AG04449 (cell line): Measurements from ENCODE around the gene LY6G5C.

Experiments used
- CTCF ChIA-PET: fragments of 350-600 bp; formaldehyde crosslinking; extraction: SDS; loops from one replicate; lab custom pipeline; 2021; ENCODE audit warnings: antibody characterized with exemption; lab: Yijun Ruan, JAX
- POLR2A ChIA-PET: fragments of 400-600, 350-600 bp; formaldehyde crosslinking; extraction: SDS; loops from one replicate; lab custom pipeline; 2020; ENCODE audit warnings: antibody characterized with exemption, inconsistent platforms; lab: Yijun Ruan, JAX
- DNase-seq: peaks from one replicate; pipeline ENCODE4 v3.0.0-alpha.2; 2010; ENCODE audit warnings: low read depth, low spot score
- H3K4me3 ChIP-seq: 2 replicates; pipeline ENCODE4 v1.5.1; 2011; ENCODE audit warnings: low read depth, mild to moderate bottlenecking, control low read depth, low read length
- TF ChIP-seq, protein P1 (sequence below): IDR thresholded peaks from one replicate; pipeline ENCODE4 v1.5.1; 2011; ENCODE audit warnings: mild to moderate bottlenecking, moderate library complexity, low read length, control low read depth, inconsistent platforms; ENCODE audit not compliant: insufficient read depth; ENCODE audit errors: missing control alignments

The LY6G5C gene

DNA sequence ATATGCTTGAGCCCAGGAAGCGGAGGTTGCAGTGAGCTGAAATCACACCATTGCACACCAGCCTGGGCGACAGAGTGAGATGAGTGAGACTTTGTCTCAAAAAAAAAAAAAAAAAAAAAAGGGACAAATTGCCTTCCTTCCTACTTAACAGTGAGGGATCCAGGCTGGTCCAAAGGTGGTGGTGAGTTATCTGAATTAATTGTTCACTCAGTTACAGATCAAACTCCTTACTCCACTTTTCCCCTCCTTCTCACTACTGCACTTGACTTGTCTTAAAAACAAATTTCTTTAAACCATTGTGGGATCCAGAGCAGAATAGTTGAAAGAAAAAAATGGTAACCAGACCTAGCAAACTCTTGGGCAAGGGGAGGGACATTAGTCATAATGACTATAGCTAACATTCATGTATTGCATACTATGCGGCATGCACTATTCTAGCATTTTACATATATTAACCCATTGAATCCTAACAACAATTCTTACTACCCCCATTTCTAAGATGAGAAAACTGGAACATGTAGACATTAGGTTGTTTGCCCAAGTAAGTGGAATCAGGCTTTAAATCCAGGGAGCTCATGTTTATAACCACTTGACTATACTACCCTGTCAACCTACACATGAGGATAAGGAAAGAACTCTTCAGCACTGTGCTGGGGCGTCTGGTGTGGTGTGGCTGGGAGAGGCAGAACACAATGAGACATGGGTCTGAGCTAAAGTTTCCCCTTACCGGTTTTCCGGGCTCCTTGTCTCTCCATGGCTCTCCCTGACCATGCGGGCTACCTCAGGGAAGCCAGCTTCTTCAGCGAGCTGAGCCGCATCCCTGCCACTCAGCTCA, 17.5 kb downstream of the LY6G5C start:
- DNase-seq, result no peak
- H3K4me3 ChIP-seq, result peak overlapping the region; percentile 98
- POLR2A ChIA-PET, result interaction anchor here (1.1 to 3.5 kb wide), 2 partner anchors 10 to 26 kb away, joined by 3 to 31 read pairs; partner anchors contain the start of gene BAG6
- CTCF ChIA-PET, result interaction anchor here (0.6 to 2.2 kb wide), 5 partner anchors 11 to 225 kb away, joined by 3 to 19 read pairs (median 4); partner anchors contain the start of genes BAG6, LY6G5C and MSH5
- TF ChIP-seq, protein P1, sequence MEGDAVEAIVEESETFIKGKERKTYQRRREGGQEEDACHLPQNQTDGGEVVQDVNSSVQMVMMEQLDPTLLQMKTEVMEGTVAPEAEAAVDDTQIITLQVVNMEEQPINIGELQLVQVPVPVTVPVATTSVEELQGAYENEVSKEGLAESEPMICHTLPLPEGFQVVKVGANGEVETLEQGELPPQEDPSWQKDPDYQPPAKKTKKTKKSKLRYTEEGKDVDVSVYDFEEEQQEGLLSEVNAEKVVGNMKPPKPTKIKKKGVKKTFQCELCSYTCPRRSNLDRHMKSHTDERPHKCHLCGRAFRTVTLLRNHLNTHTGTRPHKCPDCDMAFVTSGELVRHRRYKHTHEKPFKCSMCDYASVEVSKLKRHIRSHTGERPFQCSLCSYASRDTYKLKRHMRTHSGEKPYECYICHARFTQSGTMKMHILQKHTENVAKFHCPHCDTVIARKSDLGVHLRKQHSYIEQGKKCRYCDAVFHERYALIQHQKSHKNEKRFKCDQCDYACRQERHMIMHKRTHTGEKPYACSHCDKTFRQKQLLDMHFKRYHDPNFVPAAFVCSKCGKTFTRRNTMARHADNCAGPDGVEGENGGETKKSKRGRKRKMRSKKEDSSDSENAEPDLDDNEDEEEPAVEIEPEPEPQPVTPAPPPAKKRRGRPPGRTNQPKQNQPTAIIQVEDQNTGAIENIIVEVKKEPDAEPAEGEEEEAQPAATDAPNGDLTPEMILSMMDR, result no peak

DNA sequence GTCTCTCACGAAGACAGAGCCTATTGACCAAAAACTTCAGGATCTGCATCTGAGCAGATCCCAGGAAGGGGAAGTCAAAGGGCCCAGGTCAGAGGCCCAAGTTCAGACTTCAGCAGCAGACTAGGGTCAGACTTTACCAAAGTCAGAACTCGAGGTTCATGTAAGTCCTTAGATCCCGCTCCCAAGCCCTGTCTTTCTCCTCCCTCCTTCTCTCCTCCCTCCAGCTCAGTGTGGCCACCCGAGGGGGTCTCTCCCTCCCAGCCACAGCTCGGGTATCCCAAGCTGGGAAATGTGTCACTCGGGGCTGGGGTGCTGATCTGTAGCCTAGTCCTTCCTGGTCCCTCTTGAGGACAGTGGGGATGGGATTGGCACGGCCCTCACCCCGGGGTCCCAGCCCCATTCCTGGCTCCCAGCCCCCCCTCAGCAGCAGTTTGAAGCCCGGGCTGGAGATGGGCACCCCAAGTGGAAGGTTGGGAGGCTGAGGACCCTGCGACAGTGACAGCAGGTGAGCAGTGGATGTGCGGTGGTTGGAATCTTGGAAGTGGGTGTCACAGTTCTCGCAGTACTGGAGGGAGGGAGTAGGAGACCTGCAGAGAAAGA, 18.6 kb downstream of the LY6G5C start:
- TF ChIP-seq, protein P1, result no peak
- no peak overlapping the region for H3K4me3 ChIP-seq
- ChIA-PET CTCF (interaction anchor here (0.7 to 3.1 kb wide), 2 partner anchors 11 to 34 kb away, joined by 3 to 13 read pairs; partner anchors contain the start of gene BAG6), POLR2A (interaction anchor here (0.9 kb wide), 1 partner anchor 10 kb away, joined by 5 read pairs; the partner anchor contains the start of gene BAG6)
- no peak for DNase-seq

DNA sequence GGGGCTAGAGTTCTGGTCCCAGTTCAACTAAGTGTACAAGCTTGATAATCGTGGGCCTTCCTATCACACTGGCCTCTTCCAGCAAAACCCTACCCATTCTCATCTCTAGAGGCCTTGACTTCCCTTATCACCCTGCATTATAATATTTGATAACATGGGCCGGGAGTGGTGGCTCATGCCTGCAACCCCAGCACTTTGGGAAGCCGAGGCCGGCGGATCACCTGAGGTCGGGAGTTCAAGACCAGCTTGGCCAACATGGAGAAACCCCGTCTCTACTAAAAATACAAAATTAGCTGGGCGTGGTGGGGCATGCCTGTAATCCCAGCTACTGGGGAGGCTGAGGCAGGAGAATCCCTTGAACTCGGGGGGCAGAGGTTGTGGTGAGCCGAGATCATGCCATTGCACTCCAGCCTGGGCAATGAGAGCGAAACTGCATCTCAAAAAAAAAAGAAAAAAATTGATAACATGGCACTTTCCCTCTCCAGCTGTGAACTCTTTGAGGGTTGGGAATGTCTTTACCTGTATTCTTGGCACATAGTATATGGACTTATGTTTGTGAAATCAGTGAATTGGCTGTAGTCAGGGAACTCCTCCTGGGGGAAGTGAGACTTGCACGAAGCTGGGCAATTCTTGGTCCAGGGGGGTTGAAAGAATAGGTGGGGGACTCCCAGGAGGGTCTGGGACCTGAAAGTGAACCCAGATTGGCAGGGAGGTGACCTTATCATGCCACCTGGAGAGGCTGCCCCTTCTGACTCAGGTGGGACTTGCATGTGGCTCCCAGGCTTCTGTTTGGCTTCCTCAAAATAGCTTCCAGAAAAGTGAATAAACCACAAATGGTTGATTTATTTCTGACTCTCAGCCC, 19.4 kb downstream of the LY6G5C start:
- DNase-seq, result no peak
- POLR2A ChIA-PET, result interaction anchor here (0.7 to 1.7 kb wide), 7 partner anchors 9 to 166 kb away, joined by 3 to 15 read pairs (median 4); partner anchors contain the start of genes BAG6, CLIC1, HSPA1B and LSM2
- H3K4me3 ChIP-seq, result no peak overlapping the region; the same call in 1 of the 2 replicates
- TF ChIP-seq, protein P1, result no peak
- CTCF ChIA-PET, result interaction anchor here (0.6 to 3.1 kb wide), 9 partner anchors 8 to 168 kb away, joined by 3 to 13 read pairs (median 3); partner anchors contain the start of genes BAG6, LY6G5B and LY6G5C

DNA sequence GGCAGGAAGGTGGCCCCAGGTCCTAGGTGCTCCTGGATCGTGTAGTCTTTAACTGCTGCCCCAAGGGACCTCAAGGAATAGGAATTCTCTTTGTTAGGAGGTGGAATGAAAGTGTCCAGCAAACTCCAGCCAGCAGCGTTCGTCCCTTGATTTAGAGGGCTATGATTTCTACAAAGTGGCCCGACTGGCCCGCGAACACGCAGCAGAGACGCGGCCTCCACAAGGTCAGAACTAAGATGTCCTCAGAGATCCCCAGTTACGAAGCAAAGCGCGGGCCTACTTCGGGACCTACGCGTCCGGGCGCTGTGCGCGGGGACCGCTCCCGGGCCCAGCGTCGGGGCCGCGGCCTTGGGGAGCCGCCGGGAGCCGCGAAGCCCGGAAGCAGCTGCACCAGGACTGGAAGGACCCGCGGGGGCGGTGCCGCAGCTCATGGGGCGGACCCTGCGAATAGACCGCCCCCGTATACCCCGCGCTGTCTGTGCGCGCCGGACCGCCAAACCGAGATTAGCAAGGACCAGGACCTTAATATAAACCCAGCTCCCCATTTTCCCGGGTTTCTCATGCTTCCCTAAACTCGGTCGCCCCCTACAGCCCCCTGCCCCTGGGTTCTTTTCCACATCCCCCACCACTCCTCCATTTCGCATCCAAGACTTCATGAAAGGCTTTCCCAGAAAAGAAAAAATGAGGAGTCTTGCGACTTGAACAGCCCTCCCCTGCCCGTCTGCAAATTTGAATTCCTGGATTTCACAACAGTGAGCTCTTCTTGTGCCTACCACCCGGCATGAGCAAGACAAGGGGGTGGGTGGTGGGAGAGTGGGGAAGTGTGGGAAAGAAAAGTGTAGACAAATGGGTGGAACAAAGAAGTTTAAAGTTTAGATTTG, 20.2 kb downstream of the LY6G5C start, which contains the start of gene C6orf47:
TSS of gene C6orf47 (minus strand) at position 398 of the 881 bp plus-strand sequence. CDS start 831 bp downstream, outside the sequence.
- CTCF ChIA-PET, result interaction anchor here (0.6 to 3.1 kb wide), 10 partner anchors 9 to 203 kb away, joined by 3 to 13 read pairs (median 3); partner anchors contain the start of genes BAG6, LY6G5B and LY6G5C
- DNase-seq, result no peak

More for the DNA sequence above, 20.2 kb downstream of the LY6G5C start, which contains the start of gene C6orf47:
- H3K4me3 ChIP-seq, result peak within 1 kb of the TSS; percentile 86
- POLR2A ChIA-PET, result interaction anchor here (0.6 to 1.7 kb wide), 7 partner anchors 9 to 167 kb away, joined by 3 to 15 read pairs (median 4); partner anchors contain the start of genes BAG6, CLIC1, HSPA1B and LSM2
- TF ChIP-seq, protein P1, result no peak
